ENCODE results near the gene TSFM.
A peak's percentile ranks its signal among the peaks of the same experiment; 100 is the strongest.

The TSFM gene

DNA sequence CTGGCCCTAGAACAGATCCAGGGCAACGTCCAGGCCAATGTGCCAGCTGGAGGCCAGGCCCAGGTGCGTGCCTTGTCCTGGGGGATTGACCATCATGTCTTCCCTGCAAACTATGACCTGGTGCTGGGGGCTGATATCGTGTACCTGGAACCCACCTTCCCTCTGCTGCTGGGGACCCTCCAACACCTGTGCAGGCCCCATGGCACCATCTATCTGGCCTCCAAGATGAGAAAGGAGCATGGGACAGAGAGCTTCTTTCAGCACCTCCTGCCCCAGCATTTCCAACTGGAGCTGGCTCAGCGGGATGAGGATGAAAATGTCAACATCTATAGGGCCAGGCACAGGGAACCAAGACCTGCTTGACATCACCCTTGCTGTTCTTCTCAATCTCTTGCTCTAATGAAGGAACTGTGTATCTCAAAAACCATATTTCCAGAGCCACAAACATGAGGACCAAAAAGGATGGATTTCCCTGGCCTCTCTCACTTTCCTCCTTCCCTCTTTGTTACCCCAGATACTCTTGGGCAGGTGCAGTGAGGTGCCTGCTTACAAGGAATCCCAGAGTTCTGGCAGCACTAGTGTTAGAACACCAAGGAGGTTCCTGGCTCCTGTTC, 2.2 kb upstream of the TSFM start:
- no peak for DNase-seq (ENCODE audit: low read depth)

DNA sequence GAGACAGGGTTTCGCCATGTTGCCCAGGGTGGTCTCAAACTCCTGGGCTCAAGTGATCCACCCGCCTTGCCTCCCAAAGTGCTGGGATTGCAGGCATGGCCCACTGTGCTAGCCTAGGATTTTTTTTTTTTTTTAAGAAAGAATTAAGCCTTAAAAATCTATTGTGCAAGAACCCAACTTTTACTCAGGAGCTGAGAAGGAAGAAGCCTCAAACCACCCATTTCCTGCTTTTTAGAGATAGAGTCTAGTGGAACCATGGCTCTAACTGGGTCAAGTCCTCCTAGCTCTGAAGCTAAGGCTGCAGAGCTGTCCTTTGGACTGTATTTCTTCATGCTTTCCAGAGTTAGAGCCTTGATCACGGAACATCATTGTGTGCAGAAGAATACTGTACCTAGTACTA, 1.3 kb upstream of the TSFM start:
- no peak for DNase-seq (ENCODE audit: low read depth)

DNA sequence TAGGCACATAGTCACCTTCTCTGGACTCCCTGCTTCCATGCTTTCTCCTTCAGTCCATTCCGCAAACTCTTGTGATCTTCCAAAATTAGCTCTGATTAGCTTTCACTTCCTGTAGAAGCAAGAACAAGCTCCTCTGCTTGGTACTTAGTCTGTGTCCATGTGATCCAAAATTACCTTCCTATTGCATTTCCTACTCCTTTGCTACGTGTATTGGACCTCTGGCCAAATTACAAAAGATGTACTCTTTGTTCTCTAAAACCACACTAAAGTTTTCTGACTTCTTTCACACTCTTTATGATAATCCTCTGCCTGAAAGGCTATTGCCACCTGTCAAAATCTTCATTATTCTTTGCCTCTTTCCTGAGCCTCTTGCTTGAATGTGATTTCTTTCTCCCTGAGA, 786 bp upstream of the TSFM start:
- DNase-seq (ENCODE audit: low read depth): no peak

DNA sequence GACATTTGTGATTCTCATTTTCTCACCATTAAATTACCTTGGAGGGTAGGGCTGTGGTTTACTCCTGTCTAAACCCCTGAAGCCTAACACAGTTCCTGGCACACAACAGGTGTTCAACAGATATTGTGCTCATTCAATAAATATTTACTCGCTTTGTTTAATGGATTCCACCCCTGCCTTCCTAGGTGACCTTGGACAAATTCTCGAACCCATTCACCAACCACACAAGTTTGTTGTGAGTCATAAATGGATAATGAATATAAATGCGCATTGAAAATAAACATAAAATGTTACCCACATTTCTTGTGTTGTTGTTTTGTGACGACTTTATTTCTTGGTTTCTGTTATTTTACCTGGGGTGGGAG, 362 bp upstream of the TSFM start:
- no peak for DNase-seq (ENCODE audit: low read depth)

DNA sequence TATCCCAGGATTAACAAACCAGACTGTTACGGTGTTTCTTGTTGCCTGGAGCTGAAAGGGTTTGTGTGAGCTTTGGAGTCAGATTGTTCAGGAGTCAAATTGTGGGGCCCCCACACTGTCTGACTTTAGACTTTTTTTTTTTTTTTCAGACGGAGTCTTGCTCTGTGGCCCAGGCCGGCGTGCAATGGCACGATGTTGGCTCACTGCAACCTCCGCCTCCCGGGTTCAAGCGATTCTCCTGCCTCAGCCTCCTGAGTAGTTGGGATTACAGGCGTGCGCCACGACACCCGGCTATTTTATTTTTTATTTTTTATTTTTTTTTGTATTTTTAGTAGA, 847 bp downstream of the TSFM start:
- no peak for DNase-seq (ENCODE audit: low read depth)

DNA sequence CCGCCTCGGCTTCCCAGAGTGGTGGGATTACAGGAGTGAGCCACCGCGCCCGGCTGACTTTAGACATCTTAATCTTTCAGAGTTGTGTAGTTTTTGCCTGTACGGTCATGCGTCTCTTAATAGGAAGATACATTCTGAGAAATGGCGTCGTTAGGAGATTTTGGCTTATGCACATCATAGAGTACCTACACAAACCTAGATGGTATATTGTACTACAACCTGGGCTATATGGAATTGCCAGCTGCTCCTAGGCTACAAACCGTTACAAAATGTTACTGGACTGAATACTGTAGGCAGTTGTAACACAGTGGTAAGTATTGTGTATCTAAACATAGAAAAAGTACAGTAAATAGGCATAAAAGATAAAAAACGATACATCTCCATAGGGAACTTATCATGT, 1.3 kb downstream of the TSFM start:
- no peak for DNase-seq (ENCODE audit: low read depth)

DNA sequence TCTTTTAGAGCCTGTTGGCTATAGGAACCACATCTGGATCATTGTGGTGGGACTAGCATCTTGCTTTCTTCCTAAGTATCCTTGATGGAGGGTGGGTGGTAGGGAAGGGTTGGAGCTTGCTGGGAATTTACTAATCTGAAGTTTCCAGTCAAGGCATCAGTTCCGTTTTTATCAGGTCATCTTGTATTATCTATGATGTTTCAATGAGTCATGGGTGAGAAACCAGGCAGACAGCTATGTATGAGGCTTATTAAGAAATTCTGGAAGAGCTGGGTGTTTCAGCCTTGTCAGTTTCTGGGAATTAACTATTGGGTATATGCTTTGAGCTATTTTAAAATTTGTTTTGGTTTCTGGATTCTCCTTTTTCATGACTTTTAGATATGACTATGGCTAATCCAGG, 11.3 kb downstream of the TSFM start:
- peak; percentile 93 for DNase-seq (ENCODE audit: low read depth)

DNA sequence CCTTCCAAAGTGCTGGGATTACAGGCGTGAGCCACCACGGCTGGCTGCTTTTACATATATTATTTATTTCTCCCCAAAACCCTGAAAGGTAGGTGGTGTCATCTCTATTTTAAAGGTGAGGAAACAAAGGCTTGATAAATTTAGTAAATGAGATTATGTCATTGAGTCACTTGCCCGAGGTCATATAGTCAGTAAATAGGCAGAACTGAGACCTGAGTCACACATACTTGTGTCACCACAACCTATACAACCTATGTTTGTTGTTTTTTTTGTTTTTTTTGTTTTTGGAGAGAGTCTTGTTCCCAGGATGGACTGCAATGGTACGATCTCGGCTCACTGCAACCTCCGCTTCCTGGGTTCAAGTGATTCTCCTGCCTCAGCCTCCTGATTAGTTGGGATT, 12.8 kb downstream of the TSFM start:
- DNase-seq (ENCODE audit: low read depth): peak; percentile 93

DNA sequence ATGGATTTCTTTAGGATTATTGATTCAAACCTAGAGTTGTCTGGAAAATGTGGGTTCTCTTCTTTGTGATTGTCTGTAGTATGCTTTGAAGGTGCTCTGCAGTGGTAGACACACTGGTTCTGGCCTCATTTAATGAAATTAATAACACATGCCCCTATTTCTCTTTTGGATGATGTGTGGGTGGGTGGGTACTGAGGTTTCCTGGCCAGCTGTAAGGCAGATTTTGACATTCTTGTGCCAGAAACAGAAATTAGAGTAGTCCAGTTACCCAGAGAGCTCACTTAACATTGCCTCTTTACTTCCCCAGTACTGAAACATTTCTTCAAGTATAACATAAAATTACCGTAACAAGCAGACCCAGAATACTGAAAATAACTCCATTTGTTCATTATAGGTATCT, 14.4 kb downstream of the TSFM start:
- no peak for DNase-seq (ENCODE audit: low read depth)

DNA sequence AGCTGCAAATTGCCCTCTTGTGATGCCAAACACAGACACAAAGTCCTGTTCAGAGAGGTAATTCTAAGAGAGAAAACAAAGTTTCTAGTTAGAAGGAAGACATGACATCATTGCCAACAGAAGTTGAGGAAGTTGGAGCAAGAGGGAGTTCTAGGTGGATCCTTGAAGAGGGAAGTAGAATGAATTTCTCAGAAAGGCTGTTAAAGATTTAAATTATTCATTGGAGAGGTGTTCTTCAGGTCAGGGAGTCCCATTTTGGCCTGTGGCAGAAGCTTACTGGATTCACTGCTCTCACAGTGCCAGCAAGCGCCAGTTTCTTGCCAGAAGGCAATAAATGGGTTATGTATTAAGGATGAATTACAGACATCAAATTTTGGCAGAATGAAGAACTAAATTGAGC, 15.3 kb downstream of the TSFM start:
- no peak for DNase-seq (ENCODE audit: low read depth)

DNA sequence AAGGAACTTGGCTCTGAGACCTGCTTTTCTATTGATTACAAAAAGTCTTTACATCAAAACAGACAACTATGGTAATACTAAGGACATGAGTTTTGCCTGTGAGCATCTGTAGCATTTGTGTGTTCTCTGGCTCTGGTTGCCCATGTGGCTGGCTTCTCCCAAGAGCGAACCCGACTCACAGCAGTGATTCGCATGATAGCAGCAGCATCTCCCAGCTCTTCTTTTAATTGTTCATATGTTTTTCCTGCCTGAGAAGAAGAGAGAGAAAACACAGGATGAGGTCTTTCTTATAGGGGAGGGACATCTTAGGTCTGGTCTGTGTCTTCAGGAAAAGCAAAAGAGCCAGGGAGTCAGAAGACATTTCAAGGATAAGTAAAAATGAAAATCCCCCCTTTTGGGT, 18.4 kb downstream of the TSFM start:
- no peak for DNase-seq (ENCODE audit: low read depth)

DNA sequence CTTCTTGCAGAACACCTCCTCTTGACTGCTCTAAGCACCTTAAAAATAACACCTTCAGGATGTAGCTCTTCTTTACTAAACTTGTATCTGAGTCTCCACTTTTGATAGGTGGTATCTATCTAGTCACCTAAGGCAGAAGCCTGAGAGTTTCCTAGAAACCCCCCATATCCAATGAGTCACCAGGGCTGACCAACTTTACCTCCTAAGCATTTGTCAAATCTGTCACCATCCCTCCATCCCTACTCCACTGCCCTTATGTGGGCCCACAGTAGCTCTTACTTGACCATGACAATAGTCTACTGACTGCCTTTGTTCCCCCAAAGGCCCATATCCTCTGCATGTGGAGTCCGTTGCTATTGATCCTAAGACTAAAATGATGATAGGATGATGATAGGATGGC, 20.0 kb downstream of the TSFM start:
- no peak for DNase-seq (ENCODE audit: low read depth)

DNA sequence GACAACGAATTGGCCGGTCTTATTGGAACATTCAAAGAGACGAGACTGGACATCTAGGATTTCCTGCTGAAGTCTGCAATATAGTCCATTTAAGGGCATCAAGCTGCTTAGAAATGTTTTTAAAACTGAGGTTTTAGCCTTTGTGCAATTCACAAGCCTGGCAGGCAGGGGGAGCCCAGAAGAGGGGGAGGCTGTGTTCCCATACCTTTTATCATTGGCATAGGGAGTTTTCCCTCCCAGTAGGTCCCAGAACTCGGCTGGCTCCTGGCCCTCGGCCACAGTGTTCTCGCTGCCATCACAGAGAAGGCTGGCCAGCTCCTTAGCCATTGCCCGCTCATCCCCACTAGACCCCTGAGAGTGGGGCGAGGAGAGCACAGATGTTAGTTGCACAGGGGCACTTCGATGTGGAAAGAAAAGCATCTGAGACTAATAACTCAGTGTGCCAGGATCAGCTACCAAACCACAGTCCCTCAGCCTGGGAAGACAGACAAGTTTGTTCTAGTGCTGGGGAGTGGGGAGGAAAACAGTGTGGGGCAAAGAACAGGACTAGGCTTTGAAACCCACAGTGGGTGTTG, 20.8 kb downstream of the TSFM start:
- DNase-seq (ENCODE audit: low read depth): peak; percentile 72

DNA sequence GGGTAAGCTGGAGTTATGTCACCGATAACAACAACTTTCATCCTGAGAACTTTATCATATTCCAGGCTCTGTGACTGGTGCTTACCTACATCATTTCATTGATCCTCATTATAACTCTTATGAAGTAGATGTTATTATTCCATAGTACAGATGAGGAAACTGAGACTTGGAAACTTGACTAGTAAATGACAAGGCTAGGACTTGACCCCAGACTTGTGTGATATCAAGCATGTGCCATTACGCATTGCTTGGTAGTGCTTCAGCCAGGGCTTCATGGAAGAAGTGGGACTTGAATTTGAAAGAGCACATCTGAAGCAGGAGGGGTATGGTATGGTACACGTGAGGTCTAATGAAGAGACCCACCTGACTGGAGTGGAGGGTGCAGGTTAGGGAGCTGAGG, 24.1 kb downstream of the TSFM start:
- no peak for DNase-seq (ENCODE audit: low read depth)

DNA sequence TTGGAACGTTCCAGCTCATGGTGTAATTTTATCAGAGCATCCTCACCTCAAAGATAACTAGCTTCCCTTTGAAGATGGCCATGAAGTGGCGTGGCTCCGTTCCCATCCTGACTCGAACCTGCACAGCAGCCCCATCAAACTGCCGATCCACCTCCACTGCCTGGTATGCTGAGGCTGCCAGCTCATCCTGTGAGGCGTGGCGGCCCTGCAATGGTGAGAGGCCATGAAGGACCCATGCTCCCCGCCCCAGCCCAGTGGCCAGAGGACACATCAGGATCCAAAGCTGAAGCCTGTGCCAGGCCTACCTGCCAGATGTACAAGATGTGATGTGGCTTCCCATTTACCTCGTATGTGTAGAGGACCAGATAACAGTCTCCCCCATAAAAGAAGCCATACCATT, 24.7 kb downstream of the TSFM start:
- no peak for DNase-seq (ENCODE audit: low read depth)

DNA sequence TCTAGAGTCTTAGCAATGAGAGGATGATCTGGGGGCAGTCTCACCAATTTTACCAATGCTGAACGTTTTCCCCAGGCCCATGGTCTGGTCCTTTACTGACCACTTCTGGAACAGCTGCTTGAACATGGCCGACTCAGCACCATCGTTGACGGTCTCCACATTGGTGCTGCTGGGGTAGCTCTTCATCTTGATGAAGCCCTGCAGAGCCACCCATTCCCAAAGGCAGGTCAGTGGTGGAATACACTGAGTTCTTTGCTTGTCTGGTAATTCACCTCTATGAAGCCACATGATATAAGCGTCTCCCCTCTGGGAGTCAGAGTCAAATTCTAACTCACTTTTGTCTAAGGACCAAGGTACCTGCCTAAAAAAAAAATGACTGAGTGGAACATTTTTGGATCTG, 25.8 kb downstream of the TSFM start:
- no peak for DNase-seq (ENCODE audit: low read depth)

DNA sequence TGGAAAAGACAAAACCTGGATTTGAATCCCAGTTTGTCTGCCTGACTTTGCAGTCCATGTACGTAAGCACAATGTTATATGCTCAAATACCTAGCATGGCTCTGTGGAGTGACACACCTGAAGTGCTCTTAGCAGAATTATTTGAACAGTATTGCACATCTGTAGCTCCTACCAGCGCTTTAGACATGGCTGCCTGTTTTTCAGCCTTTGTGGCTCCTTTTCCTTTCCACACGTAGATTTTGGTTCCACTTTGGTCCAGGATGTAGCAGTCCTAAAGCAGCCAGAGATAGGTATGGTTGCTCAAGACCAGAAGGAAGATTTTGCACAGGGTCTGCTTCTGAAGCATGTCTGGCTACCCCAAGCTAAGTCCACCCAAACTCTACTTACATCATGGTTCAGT, 26.8 kb downstream of the TSFM start:
- no peak for DNase-seq (ENCODE audit: low read depth)

DNA sequence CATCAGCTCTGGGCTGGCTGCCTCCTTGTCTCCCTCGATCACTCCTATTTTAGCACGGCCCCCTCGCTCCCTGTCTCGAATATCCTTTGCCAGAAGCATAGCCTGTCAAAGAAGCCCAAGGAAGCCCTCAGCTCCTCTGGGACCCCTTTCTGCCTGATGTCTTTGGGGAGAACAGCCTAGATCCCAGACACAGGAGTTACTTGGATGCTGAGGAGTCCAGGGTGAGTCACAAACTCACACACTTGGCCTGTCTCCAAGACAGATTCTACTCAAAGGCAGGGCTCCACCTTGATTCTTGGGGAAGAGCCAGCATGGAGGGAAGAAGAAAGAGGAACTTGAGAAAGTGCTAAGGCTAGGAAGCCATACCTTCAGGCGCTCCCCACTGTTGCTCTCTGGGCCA, 27.9 kb downstream of the TSFM start:
- peak; percentile 65 for DNase-seq (ENCODE audit: low read depth)

DNA sequence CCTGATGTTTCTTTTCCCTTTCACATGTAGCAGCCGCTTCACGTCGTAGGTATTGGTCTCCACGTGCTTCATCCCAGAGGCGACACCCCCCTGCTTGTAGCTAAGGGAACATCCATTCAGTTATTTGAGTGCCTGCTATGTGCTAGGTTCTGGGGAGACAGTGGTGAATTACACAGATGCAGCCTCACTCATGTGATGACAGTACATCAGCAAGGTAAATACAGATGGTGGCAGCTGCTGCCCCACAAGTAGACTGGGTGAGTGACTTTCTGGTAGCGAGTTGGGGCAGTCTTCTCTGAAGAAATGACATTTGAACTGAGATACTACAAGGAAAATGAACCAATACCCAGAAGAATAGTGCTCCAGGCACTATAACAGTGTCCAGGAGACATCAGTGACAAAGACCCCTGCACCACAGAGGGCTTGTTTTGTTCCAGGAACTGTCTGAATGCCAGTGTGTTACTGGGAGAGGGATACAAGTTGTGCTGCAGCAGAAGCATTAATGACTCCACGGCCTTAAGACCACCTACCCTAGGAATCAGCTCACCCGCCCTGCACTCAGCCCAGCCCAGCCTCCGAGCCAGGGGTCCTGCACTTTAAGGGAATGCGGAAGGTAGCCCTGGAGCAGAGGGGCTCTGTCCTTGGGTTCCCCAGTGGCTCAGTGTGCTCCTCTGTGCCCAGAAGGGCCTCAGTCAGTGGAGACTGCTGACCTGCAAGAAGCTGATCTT, 28.6 kb downstream of the TSFM start:
- no peak for DNase-seq (ENCODE audit: low read depth)

DNA sequence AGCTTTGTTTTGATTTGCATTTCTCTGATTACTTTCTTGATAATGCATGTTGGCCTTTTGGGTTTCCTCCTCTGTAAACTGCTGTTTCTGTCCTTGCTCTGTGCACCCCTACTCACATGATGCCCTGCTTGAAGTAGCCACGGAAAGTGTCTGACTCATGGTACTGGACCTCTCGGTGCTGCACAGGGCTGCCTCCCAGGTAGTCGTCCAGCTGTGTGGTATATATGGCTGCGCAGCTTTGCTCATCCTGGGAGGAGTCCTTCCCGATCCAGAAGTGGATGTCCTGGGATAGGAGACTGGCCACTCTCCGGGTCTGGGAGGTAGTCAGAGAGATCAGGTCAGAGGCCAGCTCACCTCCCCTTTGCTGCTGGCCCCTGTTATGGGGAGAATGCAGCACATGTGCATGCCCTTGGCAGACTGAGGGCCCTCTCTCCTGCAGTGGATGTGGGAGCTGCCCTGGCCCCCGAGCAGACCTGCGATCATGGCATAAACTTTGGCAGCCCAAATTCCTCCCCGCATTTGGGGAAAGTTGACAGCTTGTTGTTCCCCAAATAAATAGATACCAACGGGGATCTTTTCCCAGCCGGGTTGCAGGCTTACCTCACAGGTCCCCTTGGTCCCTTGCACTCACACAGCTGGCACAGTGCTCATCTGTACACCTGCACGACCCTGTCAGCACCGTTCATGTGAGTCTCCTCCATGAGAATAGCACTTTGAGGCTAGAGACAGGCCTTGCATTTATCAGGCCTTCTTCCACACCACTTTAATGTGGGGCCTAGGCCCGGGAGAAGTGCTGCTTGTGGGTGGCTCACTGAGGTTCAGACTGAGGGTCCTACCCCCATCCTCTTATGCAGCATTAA, 30.8 kb downstream of the TSFM start:
- DNase-seq (ENCODE audit: low read depth): no peak

DNA sequence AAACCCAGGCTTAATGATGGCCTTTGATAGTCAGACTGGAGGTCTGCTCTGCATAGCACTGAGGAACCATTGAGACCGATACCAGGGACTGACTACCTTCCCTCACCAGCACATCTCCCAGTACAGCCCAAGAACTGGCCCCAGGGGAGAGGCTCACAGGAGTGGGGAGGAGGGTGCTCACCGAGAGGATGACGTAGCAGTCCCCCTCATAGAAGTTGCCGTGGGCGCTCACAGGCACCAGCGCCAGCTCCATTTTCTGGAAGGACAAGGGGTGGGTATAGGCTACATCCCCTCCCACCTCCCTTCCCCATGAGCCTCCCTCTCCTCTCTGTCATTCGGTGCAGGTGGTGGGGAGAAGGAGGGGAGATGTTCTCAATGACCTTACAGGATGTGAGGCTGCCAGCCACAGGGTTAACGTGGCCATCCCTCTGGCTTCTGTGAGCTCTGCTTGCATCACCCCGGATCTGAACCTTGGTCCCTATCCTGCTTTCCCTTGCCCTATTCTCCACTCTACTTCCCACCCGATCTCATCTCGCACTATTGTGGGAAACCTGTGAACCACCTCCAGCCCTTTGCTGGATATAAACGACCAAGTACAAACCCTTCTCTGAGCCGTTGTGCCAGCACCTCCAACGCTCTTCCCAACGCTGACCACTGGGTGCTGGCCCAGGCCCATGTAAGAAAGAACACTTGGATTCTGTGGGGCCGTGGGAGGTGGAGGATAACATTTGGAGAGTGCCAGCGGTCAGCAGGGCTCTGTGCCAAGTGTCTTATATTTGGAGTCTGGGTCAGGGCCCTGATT, 31.6 kb downstream of the TSFM start:
- no peak for DNase-seq (ENCODE audit: low read depth)

All from ELR (cell line).